ENCODE results near the gene H3-3A.

H3-3A gene

GRCh38 chr1:226035915-226036314, 26.6 kb upstream of the H3-3A start:
- no peak for TF ChIP-seq CTCF (IDR thresholded peaks at IDR 0.05; ENCODE audit: low read depth, low read length, missing control alignments)
- DNase-seq (ENCODE audit: extremely low read depth, low read depth) = no peak

GRCh38 chr1:226038661-226039060, 23.9 kb upstream of the H3-3A start:
- DNase-seq (ENCODE audit: extremely low read depth, low read depth) = no peak
- H3K4me3 ChIP-seq (replicated peaks; ENCODE audit: low read depth, low read length) = no peak overlapping the region
- no peak for TF ChIP-seq CTCF (IDR thresholded peaks at IDR 0.05; ENCODE audit: low read depth, low read length, missing control alignments)

More at GRCh38 chr1:226035915-226036314, 26.6 kb upstream of the H3-3A start:
- H3K4me3 ChIP-seq (replicated peaks; ENCODE audit: low read depth, low read length) = no peak overlapping the region

GRCh38 chr1:226041419-226041818, 21.1 kb upstream of the H3-3A start:
- DNase-seq (ENCODE audit: extremely low read depth, low read depth) = no peak
- H3K4me3 ChIP-seq (replicated peaks; ENCODE audit: low read depth, low read length) = no peak overlapping the region
- no peak for TF ChIP-seq CTCF (IDR thresholded peaks at IDR 0.05; ENCODE audit: low read depth, low read length, missing control alignments)

- DNase-seq (ENCODE audit: extremely low read depth, low read depth) = no peak
- no peak overlapping the region for H3K4me3 ChIP-seq (replicated peaks; ENCODE audit: low read depth, low read length)
- no peak for TF ChIP-seq CTCF (IDR thresholded peaks at IDR 0.05; ENCODE audit: low read depth, low read length, missing control alignments)
Observed at GRCh38 chr1:226044514-226045101, 17.9 kb upstream of the H3-3A start.

GRCh38 chr1:226046240-226046639, 16.3 kb upstream of the H3-3A start:
- TF ChIP-seq CTCF (IDR thresholded peaks at IDR 0.05; ENCODE audit: low read depth, low read length, missing control alignments) = no peak
- H3K4me3 ChIP-seq (replicated peaks; ENCODE audit: low read depth, low read length) = no peak overlapping the region
- no peak for DNase-seq (ENCODE audit: extremely low read depth, low read depth)

GRCh38 chr1:226047495-226047894, 15.0 kb upstream of the H3-3A start:
- H3K4me3 ChIP-seq (replicated peaks; ENCODE audit: low read depth, low read length) = no peak overlapping the region
- no peak for TF ChIP-seq CTCF (IDR thresholded peaks at IDR 0.05; ENCODE audit: low read depth, low read length, missing control alignments)
- DNase-seq (ENCODE audit: extremely low read depth, low read depth) = no peak

GRCh38 chr1:226048886-226049285, 13.6 kb upstream of the H3-3A start:
- H3K4me3 ChIP-seq (replicated peaks; ENCODE audit: low read depth, low read length) = no peak overlapping the region
- DNase-seq (ENCODE audit: extremely low read depth, low read depth) = no peak
- no peak for TF ChIP-seq CTCF (IDR thresholded peaks at IDR 0.05; ENCODE audit: low read depth, low read length, missing control alignments)

Data from HFF-Myc (cell line).